Amniotic stem cell (primary cell): ENCODE measurements around the gene DEFB108B.
"Not testable (repeated sequence)": the region's sequence is repeated elsewhere in the genome, so short reads cannot be mapped to it uniquely, and the experiment has no call there.

ENCODE experiments used
- DNase-seq: peaks from one replicate; lab custom pipeline; 2025; lab: John Stamatoyannopoulos, UW

Gene DEFB108B

GRCh38 chr11:71821539-71821938, 11.5 kb upstream of the DEFB108B start:
- DNase-seq, result not testable (repeated sequence)

GRCh38 chr11:71829247-71829646, 3.8 kb upstream of the DEFB108B start:
- not testable (repeated sequence) for DNase-seq

GRCh38 chr11:71829686-71830085, 3.3 kb upstream of the DEFB108B start:
- not testable (repeated sequence) for DNase-seq

DNA sequence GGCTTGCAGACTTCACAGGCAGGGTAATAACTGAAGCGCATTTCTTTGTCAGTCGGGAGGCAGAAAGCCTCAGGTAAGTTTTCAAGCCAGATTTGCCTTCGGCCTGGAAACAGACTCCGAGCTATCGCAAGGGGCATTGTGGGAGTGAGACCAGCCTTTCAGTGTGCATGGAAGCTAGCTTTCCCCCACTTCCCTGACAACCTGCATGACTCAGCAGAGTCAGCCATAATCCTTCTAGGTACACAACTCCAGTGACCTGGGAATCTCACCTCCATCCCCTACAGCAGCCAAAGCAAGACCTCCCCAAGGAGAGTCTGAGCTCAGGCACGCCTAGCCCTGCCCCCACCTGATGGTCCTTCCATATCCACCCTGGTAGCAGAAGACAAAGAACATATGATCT, 9.7 kb downstream of the DEFB108B start:
- DNase-seq, result not testable (repeated sequence)

- DNase-seq, result not testable (repeated sequence)
These were observed 10.4 kb downstream of the DEFB108B start for GRCh38 chr11:71843355-71843754.

DNA sequence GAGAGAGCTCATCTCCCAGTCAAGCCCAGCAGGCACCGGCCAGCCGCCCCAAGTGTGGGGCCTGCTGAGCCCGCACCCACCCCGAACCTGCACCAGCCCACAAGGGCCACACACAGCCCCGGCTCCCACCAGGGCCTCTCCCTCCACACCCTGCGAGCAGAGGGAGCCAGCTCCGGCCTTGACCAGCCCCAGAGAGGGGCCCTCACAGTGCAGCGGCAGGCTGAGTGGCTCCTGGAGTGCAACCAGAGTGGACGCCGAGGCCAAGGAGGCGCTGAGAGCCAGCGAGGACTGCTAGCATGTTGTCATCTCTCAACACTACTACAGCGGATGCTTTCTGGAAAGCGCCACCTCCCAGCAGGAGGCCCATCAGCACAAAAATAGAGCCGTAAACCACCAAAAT, 10.9 kb downstream of the DEFB108B start:
- DNase-seq, result no peak

GRCh38 chr11:71853895-71854294, 20.9 kb downstream of the DEFB108B start:
- DNase-seq, result not testable (repeated sequence)

DNA sequence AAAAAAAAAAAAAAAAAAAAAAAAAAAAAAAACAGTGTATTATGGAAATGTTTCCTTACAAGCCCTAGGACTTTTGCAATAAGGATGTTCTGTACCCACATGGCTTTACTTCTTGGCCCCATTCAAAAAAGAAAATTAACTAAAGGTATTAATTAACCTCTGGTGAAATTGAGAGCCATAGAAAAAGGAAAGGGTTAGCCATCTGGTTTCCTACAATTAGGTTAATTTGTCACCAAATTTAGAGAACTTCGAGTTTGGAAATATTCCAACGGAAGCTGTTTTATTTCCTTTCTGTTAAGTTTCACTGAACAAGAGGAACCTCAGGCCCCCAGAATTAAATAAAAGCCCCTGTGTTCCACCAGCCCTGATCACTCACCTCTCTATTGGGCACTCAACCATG, 22.9 kb downstream of the DEFB108B start:
- DNase-seq, result not testable (repeated sequence)

DNA sequence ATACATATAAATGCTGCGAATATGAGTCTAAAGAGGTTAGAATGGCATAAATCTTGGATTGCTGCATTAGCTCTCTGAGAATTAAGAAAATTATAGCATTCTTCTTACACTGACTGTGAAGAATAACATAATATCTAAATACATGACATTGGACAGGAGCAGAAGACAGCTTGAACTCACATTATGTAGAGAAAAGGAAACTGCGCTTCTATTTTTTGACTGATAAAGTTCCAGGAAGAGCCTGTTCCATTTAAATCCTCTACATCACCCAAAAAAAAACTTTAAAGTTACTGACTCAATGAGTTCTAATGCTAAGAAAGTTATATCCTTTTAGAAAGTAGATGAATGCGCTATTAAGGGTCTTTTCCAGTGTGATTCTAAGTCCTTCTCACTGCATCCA, 27.8 kb downstream of the DEFB108B start:
- DNase-seq, result not testable (repeated sequence)

DNA sequence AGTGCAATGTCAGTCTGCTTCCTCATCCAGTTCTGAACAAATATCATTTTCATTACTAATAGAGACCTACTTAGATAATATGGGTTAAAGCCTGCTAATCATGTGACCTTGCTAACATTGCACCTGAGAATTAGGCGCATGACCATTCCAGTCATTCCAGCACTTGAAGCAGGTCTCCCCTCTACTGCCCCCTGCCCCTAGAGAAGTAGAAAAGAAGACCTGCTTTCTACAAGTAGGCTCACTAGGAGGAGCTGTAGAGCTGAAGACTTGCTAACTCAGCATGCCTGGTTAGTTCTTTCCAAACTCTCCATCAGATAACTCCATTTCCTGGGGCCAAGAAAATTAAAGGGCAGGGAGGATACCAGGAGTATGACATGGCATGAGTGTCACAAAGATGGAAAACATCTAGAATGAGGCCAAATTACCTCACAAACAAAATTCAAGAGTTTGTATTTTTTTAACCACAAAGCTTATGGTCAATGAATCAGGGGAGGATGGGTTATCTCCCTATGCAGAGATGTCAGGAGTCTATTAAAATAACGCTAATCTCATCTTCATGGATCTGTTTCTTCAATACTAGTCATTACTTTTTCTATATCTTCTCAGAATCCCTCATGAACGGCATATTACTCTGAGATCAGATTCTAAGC, 31.1 kb downstream of the DEFB108B start:
- peak; percentile 31 for DNase-seq

- DNase-seq, result not testable (repeated sequence)
These were observed 34.2 kb downstream of the DEFB108B start for GRCh38 chr11:71867209-71867608.

DNA sequence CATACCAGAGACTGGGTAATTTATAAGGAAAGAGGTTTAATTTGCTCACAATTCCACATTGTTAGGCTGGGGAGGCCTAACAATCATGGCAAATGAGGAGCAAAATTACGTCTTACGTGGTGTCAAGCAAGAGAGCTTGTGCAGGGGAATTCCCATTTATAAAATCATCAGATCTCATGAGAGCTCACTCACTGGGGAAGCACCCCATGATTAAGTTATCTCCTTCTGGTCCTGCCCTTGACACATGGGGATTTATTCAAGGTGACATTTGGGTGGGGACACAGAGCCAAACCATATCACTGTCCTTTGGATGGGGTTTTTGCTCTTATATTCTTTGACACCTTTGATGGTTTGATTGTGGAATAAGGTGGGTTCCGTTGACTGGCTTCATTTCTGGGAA, 36.9 kb downstream of the DEFB108B start:
- DNase-seq, result not testable (repeated sequence)

GRCh38 chr11:71870661-71871060, 37.7 kb downstream of the DEFB108B start:
- not testable (repeated sequence) for DNase-seq

DNA sequence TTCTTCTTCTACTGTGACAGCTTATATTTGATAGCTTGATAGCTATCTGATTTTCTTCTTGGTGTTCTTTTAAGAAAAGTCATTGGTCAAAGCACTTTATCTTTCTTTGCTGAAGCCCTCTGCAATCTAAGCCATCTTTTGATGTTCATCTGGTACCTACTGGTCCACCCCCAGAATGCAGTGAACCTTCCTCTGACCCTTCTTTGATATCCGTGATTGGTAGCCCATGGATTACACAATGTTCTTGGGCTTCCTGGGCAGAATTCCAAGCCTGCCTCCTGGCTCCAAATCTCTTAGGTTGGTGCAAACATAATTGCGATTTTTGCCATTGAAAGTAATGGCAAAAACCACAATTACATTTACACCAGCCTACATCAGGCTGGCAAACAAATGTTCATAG, 43.3 kb downstream of the DEFB108B start:
- DNase-seq, result not testable (repeated sequence)

DNA sequence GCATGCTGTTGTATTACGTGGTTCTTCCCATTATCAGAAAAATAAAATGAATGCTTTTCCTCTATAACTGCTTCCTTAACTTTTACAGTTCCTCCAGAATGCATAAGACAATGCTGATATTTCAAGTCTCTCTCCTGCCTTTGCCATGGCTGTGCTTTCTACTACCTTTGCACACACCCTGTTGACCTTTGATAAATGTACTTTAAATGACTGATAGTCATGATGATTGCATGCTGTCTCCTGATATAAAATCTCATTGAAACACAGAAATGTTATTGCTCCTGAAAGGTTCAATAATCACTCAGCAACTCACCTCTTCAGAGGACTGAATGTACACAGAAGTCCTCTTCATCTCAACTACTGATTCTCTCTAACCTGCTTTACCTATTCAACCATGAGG, 45.1 kb downstream of the DEFB108B start, which contains the start of gene DEFB131B:
Gene DEFB131B (plus strand): TSS at position 395 of the 400 bp plus-strand sequence. CDS start 0 bp downstream, at position 395.
- DNase-seq, result not testable (repeated sequence)

- not testable (repeated sequence) for DNase-seq
These were observed 52.8 kb downstream of the DEFB108B start for GRCh38 chr11:71885806-71886205.
